Measurements from ENCODE around the gene MDC1.
"Not testable (repeated sequence)": the region's sequence is repeated elsewhere in the genome, so short reads cannot be mapped to it uniquely, and the experiment has no call there.

MDC1 gene

DNA sequence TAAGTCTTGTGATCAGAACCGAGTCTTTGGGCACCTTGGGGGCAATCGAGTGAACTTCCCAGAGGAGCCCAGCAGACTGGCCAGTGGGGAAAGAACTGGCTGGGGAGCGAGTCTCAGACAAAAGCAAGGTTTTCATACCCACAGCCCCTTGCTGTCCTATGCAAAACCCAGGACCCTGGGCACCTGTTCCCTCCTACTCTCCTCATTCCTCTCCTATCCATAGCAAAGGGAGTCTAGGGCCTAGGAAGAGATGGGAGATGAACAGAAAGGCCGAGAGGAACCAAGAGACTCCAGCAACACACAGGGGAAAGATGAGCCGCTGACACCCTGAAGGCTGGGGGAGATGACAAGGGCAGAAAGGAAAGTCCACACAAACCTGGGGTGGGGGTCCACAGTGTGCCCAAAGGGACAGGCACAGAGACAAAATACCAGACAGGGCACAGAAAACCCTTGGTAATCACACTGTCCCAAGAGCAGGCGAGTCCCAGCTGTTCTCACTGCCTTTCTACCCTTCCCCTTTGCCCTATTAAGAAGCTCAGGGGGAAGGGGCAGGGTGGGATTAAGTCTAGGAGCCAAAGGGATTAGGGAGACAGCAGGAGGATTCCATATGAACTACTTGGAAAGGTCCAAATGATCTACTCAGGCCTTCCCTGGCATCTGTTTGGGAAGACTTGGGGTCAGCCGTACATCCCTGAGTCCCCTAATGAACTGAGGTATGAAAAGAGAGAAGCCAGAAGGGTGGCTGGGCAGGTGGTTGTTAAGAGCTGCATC, 37.1 kb downstream of the MDC1 start:
- no peak for DNase-seq

DNA sequence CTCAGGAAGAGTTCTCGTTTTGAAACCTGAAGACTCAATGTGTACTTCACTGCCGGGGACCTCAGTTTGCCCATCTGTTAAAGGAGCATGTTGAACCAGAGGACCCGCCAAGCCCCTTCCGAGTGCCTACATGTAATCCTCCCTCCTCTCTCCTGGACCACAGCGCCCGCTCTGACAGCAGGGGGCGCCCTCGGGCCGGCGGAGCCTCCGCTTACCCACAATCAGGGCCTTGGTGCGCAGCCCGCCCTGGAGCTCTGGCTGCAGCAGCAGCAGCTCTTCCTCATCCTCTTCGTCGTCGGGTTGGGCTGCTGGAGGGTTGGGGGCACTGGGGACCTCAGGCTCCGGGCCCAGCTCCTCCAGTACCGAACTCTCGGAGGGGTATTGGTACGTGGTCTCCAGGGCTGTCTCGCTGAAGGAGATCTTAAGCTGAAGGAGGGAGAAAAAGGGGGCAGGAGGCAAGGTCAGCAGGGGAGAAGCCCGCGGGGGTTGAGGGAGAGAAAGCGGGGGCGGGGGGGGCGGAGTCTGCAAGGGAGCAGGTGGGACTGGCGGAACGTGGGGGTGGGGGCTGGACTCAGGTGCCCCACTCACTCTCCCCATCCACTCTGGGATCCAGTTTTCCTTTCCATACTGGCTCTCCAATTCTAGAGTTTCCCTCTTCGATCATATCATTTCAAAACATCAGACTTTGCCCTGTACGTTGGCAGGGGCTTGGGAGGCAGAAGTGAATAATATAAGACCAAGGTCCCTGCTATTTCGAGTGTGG, 37.9 kb downstream of the MDC1 start:
- DNase-seq = peak; percentile 82 to 89 (median 89)

DNA sequence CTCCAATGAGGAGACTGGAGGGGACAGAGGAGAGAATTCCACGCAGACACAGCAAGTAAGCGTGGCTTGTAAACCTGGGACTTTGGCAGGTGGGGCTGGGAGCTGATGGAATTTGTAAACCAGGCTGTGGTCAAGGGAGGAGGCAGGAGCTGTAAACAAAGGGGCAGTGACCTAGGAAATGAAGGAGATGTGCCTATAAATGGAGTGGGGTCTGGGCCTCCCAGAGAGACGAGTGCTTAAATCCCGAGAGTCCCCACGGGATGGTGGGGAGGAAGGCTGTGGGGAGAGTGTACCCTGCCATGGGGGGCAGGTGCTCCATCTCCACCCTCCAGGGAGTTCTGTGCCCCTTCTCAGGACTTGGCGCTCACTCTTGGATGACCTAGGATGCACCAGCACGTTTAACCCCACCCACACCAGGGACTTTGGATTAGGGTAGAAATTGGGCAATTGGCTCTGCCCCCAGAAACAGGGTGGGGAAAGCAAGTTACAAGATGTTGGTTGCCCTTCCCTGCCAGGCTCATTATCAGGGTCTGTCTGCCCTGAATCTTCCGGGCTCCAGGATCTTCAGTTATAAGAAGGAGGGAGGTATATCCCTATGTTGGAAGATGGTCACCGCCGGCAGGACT, 40.3 kb downstream of the MDC1 start:
- DNase-seq = no peak

DNA sequence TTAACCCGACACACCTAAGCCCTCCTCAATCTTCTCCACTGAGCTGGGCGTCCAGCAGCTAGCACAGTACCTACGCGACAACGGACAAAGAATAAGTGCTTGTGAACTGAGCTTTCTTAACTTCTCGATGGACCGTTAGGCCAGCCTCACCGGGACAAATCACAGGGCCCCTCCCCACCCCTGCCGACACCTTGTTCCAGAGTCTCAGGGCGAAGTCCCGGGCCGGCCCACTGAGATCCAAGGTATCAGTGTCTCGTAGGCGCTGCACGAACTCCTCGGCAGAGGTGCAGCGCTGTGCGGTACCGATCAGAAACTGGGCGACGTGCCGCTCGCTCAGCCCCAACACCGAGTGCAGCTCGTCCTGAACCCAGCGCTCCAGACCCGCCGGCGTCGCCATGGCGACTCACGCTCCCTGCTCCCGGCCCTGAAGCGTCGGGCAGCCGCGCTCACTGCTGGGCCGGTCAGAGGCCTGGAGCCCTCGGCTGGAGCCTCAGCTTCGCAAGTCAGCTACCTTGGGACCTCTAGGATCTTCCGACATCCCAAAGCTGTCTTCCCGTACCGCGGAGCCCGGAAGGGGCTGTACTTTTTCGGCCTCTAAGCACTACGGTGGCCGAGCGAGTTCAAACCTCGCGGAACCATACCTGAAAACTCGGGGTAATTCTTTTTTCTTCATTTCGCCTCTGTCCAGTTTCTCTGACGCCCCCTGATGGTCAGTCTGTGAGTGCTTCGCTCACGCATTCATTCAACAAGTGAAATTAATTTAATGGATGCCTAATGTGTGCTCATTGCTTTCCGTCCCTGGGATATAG, 44.4 kb downstream of the MDC1 start, which contains the start of gene DHX16:
DHX16 (minus strand) TSS at position 562 of the 809 bp plus-strand sequence; CDS start at position 397, 165 bp downstream.
- DNase-seq = peak; percentile 65 to 94 (median 82)

DNA sequence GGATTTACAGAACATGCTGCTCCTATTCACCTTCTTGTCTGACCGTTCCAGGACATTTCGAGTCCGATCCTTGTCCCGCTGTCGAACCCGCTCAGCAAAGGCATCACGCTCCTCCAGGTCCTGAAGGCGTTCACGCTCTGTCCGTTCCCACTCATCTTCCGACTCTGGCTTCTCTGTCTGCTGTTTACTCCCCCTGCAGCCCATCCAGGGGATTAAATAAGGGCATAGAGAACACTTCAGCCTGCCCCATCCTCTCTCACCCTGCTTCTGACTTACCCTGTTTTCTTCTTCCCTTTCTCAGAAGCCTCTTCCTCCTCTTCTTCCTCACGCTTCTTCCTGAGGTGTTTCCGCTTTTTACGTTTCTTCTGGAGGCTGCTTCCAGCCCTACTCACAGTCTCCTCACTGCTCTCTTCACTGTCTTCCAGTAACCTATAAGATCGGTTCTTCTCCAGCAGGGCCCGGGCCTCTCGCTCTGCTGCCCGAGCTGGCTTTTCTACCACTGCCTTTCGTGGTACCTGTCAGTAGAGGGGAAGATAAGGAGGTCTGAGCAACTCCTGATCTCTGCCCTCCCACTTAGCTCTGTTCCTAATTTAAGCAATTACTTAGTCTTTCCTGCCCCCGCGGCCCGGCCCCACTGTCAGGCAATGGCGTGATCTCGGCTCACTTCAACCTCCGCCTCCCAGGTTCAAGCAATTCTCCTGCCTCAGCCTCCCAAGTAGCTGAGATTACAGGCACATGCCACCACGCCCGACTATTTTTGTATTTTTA, 46.1 kb downstream of the MDC1 start:
- DNase-seq = no peak

DNA sequence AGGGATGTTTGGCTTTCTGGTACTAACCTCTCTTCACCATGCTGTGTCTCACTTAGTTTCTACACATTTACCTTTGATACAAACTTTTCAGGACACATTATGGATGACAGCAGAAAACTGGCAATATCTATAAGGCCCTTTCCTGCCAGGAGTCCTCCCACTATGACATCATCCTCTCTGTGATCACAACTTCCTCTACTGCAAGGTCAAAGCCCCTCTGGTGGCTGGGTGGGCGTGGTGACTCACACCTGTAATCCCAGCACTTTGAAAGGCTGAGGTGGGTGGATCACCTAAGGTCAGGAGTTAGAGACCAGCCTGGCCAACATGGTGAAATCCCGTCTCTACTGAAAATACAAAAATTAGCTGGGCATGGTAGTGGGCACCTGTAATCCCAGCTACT, 50.8 kb downstream of the MDC1 start:
- DNase-seq = not testable (repeated sequence)

DNA sequence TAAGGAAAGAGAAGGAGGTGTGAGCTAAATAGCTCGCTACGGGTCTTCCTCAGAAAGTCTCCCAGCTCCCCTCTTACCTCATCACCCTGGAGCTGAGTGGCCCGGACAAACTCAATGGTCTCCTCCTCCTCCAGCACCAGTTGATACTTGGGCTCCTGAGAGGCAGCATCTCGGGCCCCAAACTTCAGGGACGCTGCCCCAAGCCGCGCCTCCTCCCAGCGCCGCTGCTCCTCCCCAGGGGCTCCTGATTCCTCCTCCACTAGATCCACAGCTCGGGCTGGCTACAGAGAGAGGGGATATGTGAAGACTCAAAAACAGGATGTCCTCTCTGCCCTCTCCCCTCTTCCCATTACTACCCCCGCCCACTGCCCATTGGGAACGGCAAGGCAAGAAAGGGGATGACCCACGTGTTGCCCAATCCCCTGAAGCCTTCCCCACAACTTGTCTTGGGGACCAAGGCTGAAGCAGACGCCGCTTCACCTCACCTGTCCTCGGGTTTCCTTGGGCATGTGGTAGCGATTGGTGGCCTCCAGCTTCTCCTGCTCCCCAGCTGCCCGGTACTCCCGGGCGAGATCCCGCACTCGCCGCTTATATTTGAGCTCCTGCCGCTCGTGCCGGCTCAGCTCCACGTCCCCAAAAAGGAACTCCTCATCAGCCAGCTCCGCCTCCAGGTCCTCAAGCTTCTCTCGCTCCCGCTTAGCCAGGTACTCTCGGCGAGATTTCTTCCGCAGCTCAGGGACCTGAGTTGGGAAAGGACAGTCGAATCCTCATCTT, 51.9 kb downstream of the MDC1 start:
- DNase-seq = no peak

DNA sequence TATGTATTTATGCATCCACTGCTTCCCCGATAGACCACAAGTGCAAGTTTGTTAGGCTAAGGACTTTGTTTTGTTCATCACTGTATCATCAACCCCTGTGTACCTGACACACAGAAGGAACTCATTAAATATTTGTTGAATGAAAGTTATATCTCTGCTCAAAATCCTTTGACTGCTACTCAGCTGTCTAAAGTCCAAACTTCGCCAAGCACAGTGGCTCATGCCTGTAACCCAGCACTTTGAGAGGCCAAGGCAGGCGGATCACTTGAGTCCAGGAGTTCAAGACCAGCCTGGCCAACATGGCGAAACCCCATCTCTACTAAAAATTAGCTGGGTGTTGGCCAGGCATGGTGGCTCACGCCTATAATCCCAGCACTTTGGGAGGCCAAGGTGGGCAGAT, 59.2 kb downstream of the MDC1 start:
- DNase-seq = not testable (repeated sequence)

DNA sequence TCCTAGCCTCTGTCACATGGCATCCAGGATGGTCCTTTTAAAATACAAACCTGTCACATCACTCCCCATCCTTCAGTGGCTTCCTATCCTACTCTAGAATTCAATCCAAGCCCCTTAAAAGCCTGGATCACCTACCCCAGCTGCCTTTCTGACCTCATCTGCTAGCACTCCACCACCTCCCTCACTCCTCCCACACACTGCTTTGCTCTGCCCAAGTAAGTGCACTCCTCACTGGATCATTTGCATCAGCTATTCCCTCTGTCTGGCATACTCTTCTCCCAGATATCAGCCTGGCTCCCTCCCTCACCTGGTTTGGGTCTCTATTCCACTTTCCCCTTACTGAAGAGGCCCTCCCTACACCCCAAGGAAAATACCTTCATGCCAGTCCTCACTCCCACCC, 59.6 kb downstream of the MDC1 start:
- DNase-seq = no peak

DNA sequence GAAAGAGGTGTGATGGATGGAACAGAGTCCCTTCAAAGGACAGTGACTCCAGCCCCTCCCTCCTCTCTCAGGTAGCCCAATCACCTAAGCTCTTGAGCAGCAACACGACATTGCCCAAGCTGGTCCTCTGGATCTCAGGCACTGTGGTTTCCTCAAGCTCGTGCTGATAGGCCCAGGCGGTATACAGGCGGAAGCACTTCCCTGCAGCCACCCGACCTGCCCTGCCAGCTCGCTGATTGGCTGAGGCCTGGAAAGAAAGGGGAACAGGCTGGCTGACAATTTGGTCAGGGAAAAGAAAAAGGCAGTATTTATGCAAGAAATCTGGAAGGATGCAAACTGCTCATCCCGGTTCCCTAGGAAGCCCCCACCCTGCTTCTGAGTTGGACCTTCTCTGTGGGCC, 60.6 kb downstream of the MDC1 start:
- no peak for DNase-seq

DNA sequence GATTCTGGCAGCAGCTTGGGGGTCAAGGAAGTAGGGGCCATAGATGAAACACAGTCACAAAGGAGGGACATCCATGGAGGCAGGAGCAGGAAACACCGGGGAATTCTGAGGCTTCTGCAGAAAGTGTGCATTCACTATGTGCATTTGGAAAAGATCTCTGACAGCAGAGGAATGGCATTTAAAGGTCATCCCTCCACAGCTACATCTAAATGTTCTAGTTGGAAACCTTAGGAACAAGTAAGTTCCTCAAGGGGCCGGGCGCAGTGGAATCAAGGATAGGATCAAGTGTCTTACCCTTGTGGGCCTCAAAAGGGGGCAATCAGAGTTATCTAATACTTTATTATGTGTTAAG, 61.4 kb downstream of the MDC1 start:
- DNase-seq = no peak

DNA sequence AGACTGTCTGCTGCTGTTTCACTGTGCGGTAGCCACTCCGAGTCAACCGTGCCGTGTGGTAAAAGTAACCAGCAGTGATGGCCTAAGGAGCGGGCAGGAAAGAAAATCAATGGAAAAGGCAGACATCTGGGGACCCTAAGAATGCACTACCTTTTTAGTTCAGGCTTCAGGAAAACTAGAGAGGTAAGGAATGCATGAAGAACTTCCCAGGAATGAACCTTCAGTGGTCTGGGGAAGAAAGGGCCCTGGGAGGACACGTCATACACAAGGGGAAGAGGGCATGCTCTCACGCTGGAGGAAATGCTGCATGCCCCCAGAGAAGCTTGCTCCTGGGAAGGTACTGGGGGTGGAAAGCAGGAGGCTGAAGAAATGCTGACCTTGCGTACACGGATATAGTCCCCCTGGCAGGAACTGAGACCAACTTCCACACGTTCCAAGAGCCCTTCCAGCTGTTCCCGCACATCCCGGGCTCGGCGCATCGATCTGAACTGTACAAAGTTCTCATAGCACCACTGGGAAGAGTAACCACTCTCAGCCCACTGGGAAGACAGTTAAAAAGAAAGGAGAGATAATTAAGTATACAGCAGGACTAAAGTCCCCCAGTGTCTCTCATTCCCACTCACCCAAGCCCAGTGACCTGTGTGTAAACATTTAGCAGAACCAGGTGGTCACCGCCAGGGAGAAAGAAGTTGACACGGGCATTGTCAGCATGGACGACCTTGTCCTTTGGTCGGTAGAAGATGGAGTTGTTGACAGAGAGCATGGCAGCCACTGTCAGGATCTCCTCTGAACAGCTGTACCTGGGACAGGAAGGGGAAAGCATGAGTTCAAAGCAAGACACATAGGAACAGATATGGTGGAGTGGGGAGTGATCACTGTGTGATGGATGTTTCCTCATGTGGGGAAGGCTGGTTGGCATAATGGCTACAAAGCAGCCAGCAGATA, 62.0 kb downstream of the MDC1 start:
- no peak for DNase-seq

DNA sequence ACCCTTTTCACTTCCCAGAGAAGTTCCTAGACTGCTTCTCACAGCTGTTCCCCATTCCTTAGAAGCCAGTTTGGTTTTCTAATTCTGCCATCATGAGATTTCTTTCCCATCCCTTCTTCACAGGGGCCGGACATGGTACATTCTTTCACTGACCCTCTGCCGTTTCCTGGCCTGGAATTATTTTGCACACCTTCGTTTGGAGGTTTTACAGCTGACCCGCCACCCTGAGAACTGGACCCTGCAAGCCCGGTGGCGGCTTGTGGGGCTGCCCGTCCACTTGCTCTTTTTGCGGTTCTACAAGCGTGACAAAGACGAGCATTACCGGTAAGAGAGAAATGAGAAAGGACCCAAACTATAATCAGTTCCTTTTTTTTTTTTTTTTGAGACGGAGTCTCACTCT, 65.9 kb downstream of the MDC1 start:
- no peak for DNase-seq

Data from T-helper 2 cell (primary cell).